Lower leg skin (tissue), 3 donors: ENCODE measurements around the gene EBF3.

ENCODE experiments used
- POLR2A ChIP-seq, 2 donors: fragments of 450-650 bp; IDR thresholded peaks; one replicate each; pipeline ENCODE4 v1.6.1; 2016 to 2017; ENCODE audit warnings: antibody characterized with exemption in 2 of 2, mild to moderate bottlenecking in 1 of 2, moderate library complexity in 1 of 2
- TF ChIP-seq, protein P1 (sequence below), 3 donors: fragments of 450-650 bp; IDR thresholded peaks; one replicate each; pipeline ENCODE4 v1.5.1; 2016; ENCODE audit warnings: antibody characterized with exemption in 3 of 3, mild to moderate bottlenecking in 3 of 3, moderate library complexity in 2 of 3

DNA sequence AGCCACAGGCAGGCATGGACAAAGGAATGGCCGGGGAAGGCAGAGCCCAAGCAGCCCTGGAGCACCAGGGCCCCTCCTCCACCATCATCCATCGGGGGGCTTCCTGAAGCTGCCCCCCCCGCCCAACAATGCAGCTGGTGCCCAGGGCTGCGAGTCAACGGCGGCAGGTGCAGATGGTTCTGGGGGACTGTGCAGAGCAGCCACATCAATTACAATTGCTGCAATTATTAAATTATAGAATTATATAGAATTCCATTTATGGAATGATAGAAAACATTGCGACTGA lies 28.3 kb downstream of the EBF3 start:
- TF ChIP-seq, protein P1, sequence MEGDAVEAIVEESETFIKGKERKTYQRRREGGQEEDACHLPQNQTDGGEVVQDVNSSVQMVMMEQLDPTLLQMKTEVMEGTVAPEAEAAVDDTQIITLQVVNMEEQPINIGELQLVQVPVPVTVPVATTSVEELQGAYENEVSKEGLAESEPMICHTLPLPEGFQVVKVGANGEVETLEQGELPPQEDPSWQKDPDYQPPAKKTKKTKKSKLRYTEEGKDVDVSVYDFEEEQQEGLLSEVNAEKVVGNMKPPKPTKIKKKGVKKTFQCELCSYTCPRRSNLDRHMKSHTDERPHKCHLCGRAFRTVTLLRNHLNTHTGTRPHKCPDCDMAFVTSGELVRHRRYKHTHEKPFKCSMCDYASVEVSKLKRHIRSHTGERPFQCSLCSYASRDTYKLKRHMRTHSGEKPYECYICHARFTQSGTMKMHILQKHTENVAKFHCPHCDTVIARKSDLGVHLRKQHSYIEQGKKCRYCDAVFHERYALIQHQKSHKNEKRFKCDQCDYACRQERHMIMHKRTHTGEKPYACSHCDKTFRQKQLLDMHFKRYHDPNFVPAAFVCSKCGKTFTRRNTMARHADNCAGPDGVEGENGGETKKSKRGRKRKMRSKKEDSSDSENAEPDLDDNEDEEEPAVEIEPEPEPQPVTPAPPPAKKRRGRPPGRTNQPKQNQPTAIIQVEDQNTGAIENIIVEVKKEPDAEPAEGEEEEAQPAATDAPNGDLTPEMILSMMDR (IDR thresholded peaks at IDR 0.05) = no peak
- TF ChIP-seq POLR2A (IDR thresholded peaks at IDR 0.05) = no peak
